HEK293 (cell line): ENCODE measurements around the gene CPNE4.

Source experiments
- CTCF ChIA-PET: fragments of 350-600 bp; formaldehyde crosslinking; extraction: SDS; loops from one replicate; lab custom pipeline; 2021; ENCODE audit warnings: antibody characterized with exemption; lab: Yijun Ruan, JAX
- POLR2A ChIA-PET: fragments of 300-600 bp; formaldehyde crosslinking; extraction: SDS; loops from one replicate; lab custom pipeline; 2020; ENCODE audit warnings: antibody characterized with exemption, inconsistent platforms; lab: Yijun Ruan, JAX
- H3K27ac ChIP-seq: fragments of 200-500 bp; sonication (Bioruptor generic); 2 replicates; pipeline ENCODE4 v1.5.1; 2014; ENCODE audit warnings: low read depth, low read length, control low read depth, inconsistent platforms; ENCODE audit errors: extremely low read depth
- H3K36me3 ChIP-seq, 2 experiments: fragments of 200-500 bp in 1 of 2; sonication (Bioruptor generic) in 1 of 2; 1 replicate in 1 of 2; 2 replicates in 1 of 2; pipeline ENCODE4 v1.5.1; 2014 to 2017; ENCODE audit warnings: inconsistent platforms in 2 of 2, low read length in 2 of 2; ENCODE audit not compliant: control insufficient read depth in 2 of 2, insufficient read depth in 1 of 2
- H3K4me1 ChIP-seq: fragments of 200-500 bp; sonication (Bioruptor generic); 2 replicates; pipeline ENCODE4 v1.5.1; 2014; ENCODE audit warnings: mild to moderate bottlenecking, low read length, inconsistent platforms; ENCODE audit not compliant: control insufficient read depth, insufficient read depth
- H3K4me3 ChIP-seq: 2 replicates; pipeline ENCODE4 v1.5.1; 2011; ENCODE audit warnings: low read depth, mild to moderate bottlenecking, control low read depth, low read length, moderate library complexity
- H3K9me3 ChIP-seq: fragments of 200-500 bp; sonication (Bioruptor generic); 2 replicates; pipeline ENCODE4 v1.5.1; 2014; ENCODE audit warnings: low read depth, low read length, inconsistent platforms; ENCODE audit not compliant: control insufficient read depth, insufficient read depth
- EGR2 ChIP-seq: fragments of 450-650 bp; formaldehyde crosslinking; IDR thresholded peaks from 2 replicates; pipeline ENCODE4 v1.5.1; 2016; ENCODE audit warnings: low read depth, missing biosample characterization, missing genetic modification characterization
- KLF8 ChIP-seq: fragments of 450-650 bp; formaldehyde crosslinking; IDR thresholded peaks from 2 replicates; pipeline ENCODE4 v1.5.1; 2016; ENCODE audit warnings: missing biosample characterization, missing genetic modification characterization
- MYNN ChIP-seq: fragments of 450-650 bp; formaldehyde crosslinking; IDR thresholded peaks from 2 replicates; pipeline ENCODE4 v1.5.1; 2016; ENCODE audit warnings: missing biosample characterization, missing genetic modification characterization, borderline replicate concordance
- REST ChIP-seq: fragments of 450-650 bp; formaldehyde crosslinking; IDR thresholded peaks from 2 replicates; pipeline ENCODE4 v1.5.1; 2016; ENCODE audit warnings: missing biosample characterization, missing genetic modification characterization
- ZIC2 ChIP-seq: fragments of 450-650 bp; formaldehyde crosslinking; IDR thresholded peaks from 2 replicates; pipeline ENCODE4 v1.5.1; 2016; ENCODE audit warnings: missing biosample characterization, missing genetic modification characterization
- ZNF132 ChIP-seq: fragments of 450-650 bp; formaldehyde crosslinking; IDR thresholded peaks from 2 replicates; pipeline ENCODE4 v1.5.1; 2017; ENCODE audit warnings: missing biosample characterization, missing genetic modification characterization, borderline replicate concordance
- ZNF146 ChIP-seq: fragments of 450-650 bp; formaldehyde crosslinking; IDR thresholded peaks from 2 replicates; pipeline ENCODE4 v1.5.1; 2016; ENCODE audit warnings: missing biosample characterization, missing genetic modification characterization
- ZNF148 ChIP-seq: fragments of 450-650 bp; formaldehyde crosslinking; IDR thresholded peaks from 2 replicates; pipeline ENCODE4 v1.5.0; 2017; ENCODE audit warnings: missing biosample characterization, missing genetic modification characterization, borderline replicate concordance
- ZNF223 ChIP-seq: fragments of 450-650 bp; formaldehyde crosslinking; IDR thresholded peaks from 2 replicates; pipeline ENCODE4 v1.5.1; 2016; ENCODE audit warnings: missing biosample characterization, missing genetic modification characterization
- ZNF248 ChIP-seq: fragments of 450-650 bp; formaldehyde crosslinking; IDR thresholded peaks from 2 replicates; pipeline ENCODE4 v1.5.1; 2017; ENCODE audit warnings: missing biosample characterization, missing genetic modification characterization
- ZNF26 ChIP-seq: fragments of 450-650 bp; formaldehyde crosslinking; IDR thresholded peaks from 2 replicates; pipeline ENCODE4 v1.5.1; 2016; ENCODE audit warnings: missing biosample characterization, missing genetic modification characterization
- ZNF311 ChIP-seq: fragments of 450-650 bp; formaldehyde crosslinking; IDR thresholded peaks from 2 replicates; pipeline ENCODE4 v1.5.1; 2017; ENCODE audit warnings: missing biosample characterization, missing genetic modification characterization, borderline replicate concordance
- ZNF350 ChIP-seq: fragments of 450-650 bp; formaldehyde crosslinking; IDR thresholded peaks from 2 replicates; pipeline ENCODE4 v1.5.0; 2017; ENCODE audit warnings: missing biosample characterization, mild to moderate bottlenecking, missing genetic modification characterization
- ZNF362 ChIP-seq: fragments of 450-650 bp; formaldehyde crosslinking; IDR thresholded peaks from 2 replicates; pipeline ENCODE4 v1.5.1; 2016; ENCODE audit warnings: missing biosample characterization, missing genetic modification characterization
- ZNF404 ChIP-seq: fragments of 450-650 bp; formaldehyde crosslinking; IDR thresholded peaks from 2 replicates; pipeline ENCODE4 v1.5.1; 2017; ENCODE audit warnings: missing biosample characterization, missing genetic modification characterization
- ZNF433 ChIP-seq: fragments of 450-650 bp; formaldehyde crosslinking; IDR thresholded peaks from 2 replicates; pipeline ENCODE4 v1.5.1; 2016; ENCODE audit warnings: missing biosample characterization, missing genetic modification characterization, low read depth
- ZNF544 ChIP-seq: fragments of 450-650 bp; formaldehyde crosslinking; IDR thresholded peaks from 2 replicates; pipeline ENCODE4 v1.5.0; 2017; ENCODE audit warnings: missing biosample characterization, missing genetic modification characterization
- ZNF548 ChIP-seq: fragments of 450-650 bp; formaldehyde crosslinking; IDR thresholded peaks from 2 replicates; pipeline ENCODE4 v1.5.1; 2016; ENCODE audit warnings: missing biosample characterization, missing genetic modification characterization
- ZNF549 ChIP-seq: fragments of 450-650 bp; IDR thresholded peaks from 2 replicates; pipeline ENCODE4 v1.5.1; 2018; ENCODE audit warnings: missing biosample characterization, missing genetic modification characterization, mild to moderate bottlenecking, inconsistent platforms, moderate library complexity
- ZNF585B ChIP-seq: fragments of 450-650 bp; formaldehyde crosslinking; IDR thresholded peaks from 2 replicates; pipeline ENCODE4 v1.5.1; 2016; ENCODE audit warnings: missing biosample characterization, missing genetic modification characterization
- ZNF596 ChIP-seq: fragments of 450-650 bp; IDR thresholded peaks from 2 replicates; pipeline ENCODE4 v1.5.0; 2018; ENCODE audit warnings: missing biosample characterization, mild to moderate bottlenecking, missing genetic modification characterization, moderate library complexity
- ZNF600 ChIP-seq: fragments of 450-650 bp; formaldehyde crosslinking; IDR thresholded peaks from 2 replicates; pipeline ENCODE4 v1.5.1; 2016; ENCODE audit warnings: missing biosample characterization, missing genetic modification characterization
- ZNF76 ChIP-seq: fragments of 450-650 bp; formaldehyde crosslinking; IDR thresholded peaks from 2 replicates; pipeline ENCODE4; 2016; ENCODE audit warnings: low read depth, missing biosample characterization, missing genetic modification characterization, borderline replicate concordance
- ZSCAN23 ChIP-seq: fragments of 450-650 bp; formaldehyde crosslinking; IDR thresholded peaks from 2 replicates; pipeline ENCODE4 v1.5.1; 2016; ENCODE audit warnings: missing biosample characterization, missing genetic modification characterization
- ZSCAN30 ChIP-seq: fragments of 450-650 bp; IDR thresholded peaks from 2 replicates; pipeline ENCODE4 v1.5.1; 2018; ENCODE audit warnings: missing biosample characterization, mild to moderate bottlenecking, missing genetic modification characterization, moderate library complexity
- ZSCAN5A ChIP-seq: fragments of 450-650 bp; formaldehyde crosslinking; IDR thresholded peaks from 2 replicates; pipeline ENCODE4 v1.5.1; 2016; ENCODE audit warnings: missing biosample characterization, missing genetic modification characterization

Gene CPNE4

GRCh38 chr3:131692356-131692755, 342.5 kb downstream of the CPNE4 start (continued):
- no peak for TF ChIP-seq ZSCAN5A
- no peak for TF ChIP-seq ZNF132 (tag by site-specific recombination)
- TF ChIP-seq ZNF585B (tag by site-specific recombination), result no peak
- no peak for TF ChIP-seq ZNF146 (tag by site-specific recombination)
- no peak for TF ChIP-seq ZNF148 (tag by site-specific recombination)
- TF ChIP-seq ZNF549 (tag by site-specific recombination), result no peak
- TF ChIP-seq ZNF223, result no peak
- no peak for TF ChIP-seq ZNF311 (tag by site-specific recombination)
- TF ChIP-seq REST (tag by site-specific recombination), result no peak
- TF ChIP-seq ZNF548 (tag by site-specific recombination), result no peak
- TF ChIP-seq, all 188 proteins: peak for 0

GRCh38 chr3:131690800-131691199, 344.0 kb downstream of the CPNE4 start:
- H3K4me1 ChIP-seq, result no peaks in the 10 kb centered on the region

GRCh38 chr3:131688370-131688769, 346.4 kb downstream of the CPNE4 start:
- no peaks in the 10 kb centered on the region for H3K9me3 ChIP-seq
- ChIA-PET POLR2A (no interaction called here), CTCF (no interaction called here)
- H3K4me3 ChIP-seq, result no peak overlapping the region
- H3K36me3 ChIP-seq, result no peaks in the 10 kb centered on the region
- H3K4me1 ChIP-seq, result no peaks in the 10 kb centered on the region
- H3K27ac ChIP-seq, result no peak overlapping the region
- no peak for TF ChIP-seq ZSCAN5A
- TF ChIP-seq ZNF26, result no peak
- no peak for TF ChIP-seq ZNF404 (tag by site-specific recombination)
- no peak for TF ChIP-seq ZNF600 (tag by site-specific recombination)
- no peak for TF ChIP-seq KLF8 (tag by site-specific recombination)
- TF ChIP-seq ZNF350, result no peak

More at GRCh38 chr3:131690800-131691199, 344.0 kb downstream of the CPNE4 start:
- Histone ChIP-seq H3K36me3 (no peaks in the 10 kb centered on the region), H3K27ac (no peak overlapping the region), H3K4me3 (no peak overlapping the region), H3K9me3 (no peaks in the 10 kb centered on the region)
- ChIA-PET CTCF (no interaction called here), POLR2A (no interaction called here)
- TF ChIP-seq ZNF248 (tag by site-specific recombination) (no peak), ZNF362 (tag by site-specific recombination) (no peak), MYNN (no peak), EGR2 (no peak), ZIC2 (tag by site-specific recombination) (no peak), ZNF76 (tag by site-specific recombination) (no peak), ZNF596 (no peak), ZSCAN30 (tag by site-specific recombination) (no peak), ZNF433 (tag by site-specific recombination) (no peak), ZNF544 (tag by site-specific recombination) (no peak), ZSCAN23 (tag by site-specific recombination) (no peak)
